H9 (cell line): ENCODE measurements around the gene ATP5MC3. TPM values are rescaled to one million over a fixed set of nuclear protein-coding genes. Genes with fewer than 3 reads are reported as not detected.

Experiments
- DNase-seq: peaks from one replicate; pipeline ENCODE4 v3.0.0-alpha.2; 2017
- H2AFZ ChIP-seq: one replicate; pipeline ENCODE4 v1.6.1; 2013; ENCODE audit warnings: mild to moderate bottlenecking, low read length, control low read depth, moderate library complexity
- H2AK5ac ChIP-seq: 2 replicates; pipeline ENCODE4 v1.6.1; 2013; ENCODE audit warnings: low read length, control low read depth, mixed read lengths; ENCODE audit not compliant: insufficient read length
- H2BK120ac ChIP-seq: one replicate; pipeline ENCODE4 v1.6.1; 2013; ENCODE audit warnings: low read depth, mild to moderate bottlenecking, low read length, control low read depth, inconsistent platforms; ENCODE audit not compliant: poor library complexity, severe bottlenecking
- H2BK12ac ChIP-seq: 2 replicates; pipeline ENCODE4 v1.6.1; 2013; ENCODE audit warnings: low read length, control low read depth, mixed read lengths, low read depth; ENCODE audit not compliant: insufficient read length
- H2BK15ac ChIP-seq: 2 replicates; pipeline ENCODE4 v1.6.1; 2013; ENCODE audit warnings: low read depth, low read length, control low read depth
- H2BK20ac ChIP-seq: one replicate; pipeline ENCODE4 v1.6.1; 2013; ENCODE audit warnings: low read depth, mild to moderate bottlenecking, low read length, control low read depth, inconsistent platforms; ENCODE audit not compliant: poor library complexity, severe bottlenecking
- H2BK5ac ChIP-seq: 2 replicates; pipeline ENCODE4 v1.6.1; 2013; ENCODE audit warnings: low read length, control low read depth, mixed read lengths; ENCODE audit not compliant: insufficient read length
- H3K14ac ChIP-seq: 2 replicates; pipeline ENCODE4 v1.6.1; 2013; ENCODE audit warnings: low read length, control low read depth; ENCODE audit not compliant: insufficient read depth
- H3K18ac ChIP-seq: 2 replicates; pipeline ENCODE4 v1.6.1; 2013; ENCODE audit warnings: low read depth, mild to moderate bottlenecking, mixed read lengths, low read length, control low read depth; ENCODE audit not compliant: insufficient read length
- H3K23ac ChIP-seq: 2 replicates; pipeline ENCODE4 v1.6.1; 2013; ENCODE audit warnings: low read length, control low read depth, mixed read lengths, low read depth; ENCODE audit not compliant: insufficient read length
- H3K23me2 ChIP-seq: 2 replicates; pipeline ENCODE4 v1.6.1; 2013; ENCODE audit warnings: low read depth, mild to moderate bottlenecking, mixed read lengths, low read length, control low read depth; ENCODE audit not compliant: insufficient read length, poor library complexity, severe bottlenecking
- H3K27ac ChIP-seq: 2 replicates; pipeline ENCODE4 v1.5.1; 2013; ENCODE audit warnings: low read length, control low read depth, mixed read lengths, low read depth; ENCODE audit not compliant: insufficient read length
- H3K27me3 ChIP-seq: 2 replicates; pipeline ENCODE4 v1.6.1; 2013; ENCODE audit warnings: low read length, control low read depth, inconsistent platforms; ENCODE audit not compliant: insufficient read depth
- H3K4ac ChIP-seq: 2 replicates; pipeline ENCODE4 v1.6.1; 2013; ENCODE audit warnings: low read depth, mild to moderate bottlenecking, control low read depth, inconsistent platforms, low read length, moderate library complexity
- H3K4me1 ChIP-seq: 2 replicates; pipeline ENCODE4 v1.6.1; 2013; ENCODE audit warnings: low read length, control low read depth, inconsistent platforms; ENCODE audit not compliant: insufficient read depth
- H3K4me2 ChIP-seq: 2 replicates; pipeline ENCODE4 v1.6.1; 2013; ENCODE audit warnings: low read length, control low read depth, mixed read lengths; ENCODE audit not compliant: insufficient read length, insufficient read depth
- H3K56ac ChIP-seq: 2 replicates; pipeline ENCODE4 v1.6.1; 2013; ENCODE audit warnings: low read depth, mild to moderate bottlenecking, mixed read lengths, low read length, control low read depth; ENCODE audit not compliant: insufficient read length
- H3K79me1 ChIP-seq: 2 replicates; pipeline ENCODE4 v1.6.1; 2013; ENCODE audit warnings: low read depth, mild to moderate bottlenecking, moderate library complexity, low read length, control low read depth, inconsistent platforms; ENCODE audit not compliant: insufficient read depth, poor library complexity, severe bottlenecking
- H3K79me2 ChIP-seq: 2 replicates; pipeline ENCODE4 v1.6.1; 2013; ENCODE audit warnings: low read length, control low read depth, inconsistent platforms; ENCODE audit not compliant: insufficient read depth
- H3K9ac ChIP-seq: 2 replicates; pipeline ENCODE4 v1.6.1; 2013; ENCODE audit warnings: low read length, control low read depth, mixed read lengths; ENCODE audit not compliant: insufficient read length; ENCODE audit errors: extremely low read depth
- H3K9me3 ChIP-seq: one replicate; pipeline ENCODE4 v1.6.1; 2013; ENCODE audit warnings: low read depth, low read length, inconsistent platforms; ENCODE audit not compliant: control insufficient read depth
- H3T11ph ChIP-seq: one replicate; pipeline ENCODE4 v1.6.1; 2013; ENCODE audit warnings: mild to moderate bottlenecking, low read length, control low read depth, inconsistent platforms
- H4K20me1 ChIP-seq: one replicate; pipeline ENCODE4 v1.6.1; 2013; ENCODE audit not compliant: control insufficient read depth, insufficient read length, insufficient read depth
- H4K5ac ChIP-seq: 2 replicates; pipeline ENCODE4 v1.6.1; 2013; ENCODE audit warnings: low read depth, mild to moderate bottlenecking, mixed read lengths, low read length, control low read depth; ENCODE audit not compliant: insufficient read length
- H4K8ac ChIP-seq: replicated peaks from 2 replicates; pipeline ENCODE4 v1.6.1; 2013; ENCODE audit warnings: low read length, control low read depth, mixed read lengths, low read depth; ENCODE audit not compliant: insufficient read length
- H4K91ac ChIP-seq: 2 replicates; pipeline ENCODE4 v1.6.1; 2013; ENCODE audit warnings: low read depth, mild to moderate bottlenecking, moderate library complexity, mixed read lengths, low read length, control low read depth; ENCODE audit not compliant: insufficient read length
- H3K27ac Mint-ChIP-seq, 3 experiments: 2 replicates in 2 of 3; 3 replicates in 1 of 3; pipeline ENCODE4 v1.8.0; 2020 to 2021; ENCODE audit warnings: mixed read lengths in 3 of 3, mild to moderate bottlenecking in 1 of 3, moderate library complexity in 1 of 3
- H3K27me3 Mint-ChIP-seq: 2 replicates; pipeline ENCODE4 v1.8.0; 2021; ENCODE audit warnings: low read depth, mild to moderate bottlenecking, moderate library complexity, mixed read lengths
- H3K36me3 Mint-ChIP-seq, 3 experiments: 2 replicates in 2 of 3; 3 replicates in 1 of 3; pipeline ENCODE4 v1.8.0; 2020 to 2021; ENCODE audit warnings: low read depth in 3 of 3, mixed read lengths in 3 of 3; ENCODE audit not compliant: insufficient read depth in 1 of 3
- H3K4me1 Mint-ChIP-seq, 2 experiments: 2 replicates each; pipeline ENCODE4 v1.8.0; 2020; ENCODE audit warnings: mixed read lengths in 2 of 2
- H3K4me3 Mint-ChIP-seq, 2 experiments: 2 replicates in 1 of 2; 3 replicates in 1 of 2; pipeline ENCODE4 v1.8.0; 2020 to 2021; ENCODE audit warnings: mild to moderate bottlenecking in 2 of 2, mixed read lengths in 2 of 2, moderate library complexity in 1 of 2
- H3K9me3 Mint-ChIP-seq, 2 experiments: 2 replicates in 1 of 2; 3 replicates in 1 of 2; pipeline ENCODE4 v1.8.0; 2020; ENCODE audit warnings: mild to moderate bottlenecking in 2 of 2, mixed read lengths in 2 of 2, moderate library complexity in 1 of 2
- CTCF ChIP-seq: fragments of 200-600 bp; sonication (generic); conservative IDR thresholded peaks from 3 replicates; pipeline ENCODE4 v1.8.0; 2021; ENCODE audit warnings: antibody characterized with exemption, mild to moderate bottlenecking
- WGBS: extraction: QIAGEN DNeasy Blood & Tissue Kit; methylation state at CpG from one replicate; pipeline ENCODE4 v1.1.7; 2013; ENCODE audit warnings: missing lambda C conversion rate, low lambda C conversion rate, mixed read lengths; ENCODE audit not compliant: insufficient read length; ENCODE audit errors: extremely low coverage; 5-methylcytosine and 5-hydroxymethylcytosine counted together
- microRNA-seq: library from miRNA; unstranded; fragments of <30 nt; microRNA quantifications from one replicate; pipeline ENCODE4, GENCODE V29; 2020; ENCODE audit warnings: borderline microRNAs expressed
- total RNA-seq: library from RNA; stranded (reverse); gene quantifications from 2 replicates; pipeline ENCODE4 v1.2.1, GENCODE V29; 2021

ATP5MC3 gene
- total RNA-seq, 1 experiment from 2014 or later = 326 TPM

DNA sequence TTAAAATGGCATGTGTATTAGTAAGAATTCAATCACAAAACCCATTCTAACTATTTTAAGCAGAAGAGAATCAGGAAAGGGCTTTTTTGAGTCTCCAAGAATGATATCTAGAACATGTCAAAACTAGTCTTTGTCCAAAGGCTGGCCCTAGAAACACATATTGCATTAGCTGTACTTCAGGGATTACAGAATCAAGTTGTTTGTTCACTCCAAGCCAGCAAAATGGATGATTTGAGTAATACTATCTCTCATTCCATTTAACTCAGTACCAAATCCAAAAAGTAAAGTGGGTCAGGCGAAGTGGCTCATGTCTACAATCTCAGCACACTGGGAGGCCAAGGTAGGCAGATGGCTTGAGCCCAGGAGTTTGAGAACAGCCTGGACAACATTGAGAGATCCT, 54.8 kb downstream of the ATP5MC3 start:
- Histone ChIP-seq H2BK15ac (no peak overlapping the region), H2BK120ac (no peak overlapping the region), H4K91ac (no peak overlapping the region), H3K79me1 (no peaks in the 10 kb centered on the region), H3K4me2 (no peak overlapping the region), H4K20me1 (no peaks in the 10 kb centered on the region), H3K14ac (no peak overlapping the region), H4K8ac (no peak overlapping the region), H3K27me3 (no peaks in the 10 kb centered on the region), H2BK5ac (no peak overlapping the region), H3K27ac (no peak overlapping the region), H2BK20ac (no peak overlapping the region), H2AFZ (no peak overlapping the region), H3T11ph (no peak overlapping the region), H3K4me1 (no peaks in the 10 kb centered on the region), H2AK5ac (no peak overlapping the region), H3K4ac (no peak overlapping the region), H2BK12ac (no peak overlapping the region), H3K9ac (no peak overlapping the region), H4K5ac (no peak overlapping the region), H3K23ac (no peak overlapping the region), H3K56ac (no peak overlapping the region), H3K9me3 (no peaks in the 10 kb centered on the region), H3K79me2 (no peaks in the 10 kb centered on the region), H3K23me2 (no peaks in the 10 kb centered on the region), H3K18ac (no peak overlapping the region)
- Mint-ChIP-seq H3K27me3 (no peaks in the 10 kb centered on the region), H3K9me3 (no peaks in the 10 kb centered on the region), H3K27ac (peak overlapping the region in 1 of 3 experiments; percentile 42; a peak in 1 of 7 replicates), H3K36me3 (peaks cover 16 to 38% (median 33%) of the 10 kb centered on the region in 3 experiments), H3K4me3 (no peak overlapping the region), H3K4me1 (peaks cover 3 to 7% of the 10 kb centered on the region in 2 experiments)
- TF ChIP-seq CTCF = no peak
- WGBS = no CpG with 5 or more reads among the region's 1 CpG
- no peak for DNase-seq

Small RNA genes lying within 50 kb of the gene (microRNA-seq; reads per million reads assigned to microRNA genes)
- 1.4 reads per million, percentile 10 among the genes with 10 or more reads in this experiment for gene MIR933

Other genes with a start within 250 kb of the ATP5MC3 start
- 33.9 and 37.0 TPM in 2 replicates for gene CHN1, start 176.3 kb downstream of the ATP5MC3 start, total RNA-seq
- gene ATF2, start 13.5 kb downstream of the ATP5MC3 start, total RNA-seq = 34.9 and 40.9 TPM in 2 replicates